Occipital lobe (tissue), 2 donors: ENCODE data around the gene RAI1. TPM values are rescaled to one million over a fixed set of nuclear protein-coding genes. Genes with fewer than 3 reads are reported as not detected.
A peak's percentile ranks its signal among the peaks of the same experiment; 100 is the strongest.
"Not testable (repeated sequence)": the region's sequence is repeated elsewhere in the genome, so short reads cannot be mapped to it uniquely, and the experiment has no call there.

Source experiments
- DNase-seq: peaks from one replicate; lab custom pipeline; 2025; lab: John Stamatoyannopoulos, UW
- total RNA-seq: library from RNA; depleted of rRNA; stranded (reverse); fragments of >200 nt; gene quantifications from one replicate; pipeline ENCODE4 v1.2.3, GENCODE V29; 2014

The RAI1 gene
- total RNA-seq, 1 donor from 2014 or later, result 14.3 TPM

GRCh38 chr17:17681744-17682292, 560 bp downstream of the RAI1 start:
- no peak for DNase-seq

- peak; percentile 54 for DNase-seq
Measured at GRCh38 chr17:17682293-17682736, 1.1 kb downstream of the RAI1 start.

- DNase-seq, result peak; percentile 61
Measured at GRCh38 chr17:17682737-17683680, 1.8 kb downstream of the RAI1 start.

GRCh38 chr17:17683710-17684365, 2.6 kb downstream of the RAI1 start:
- no peak for DNase-seq

GRCh38 chr17:17684906-17685774, 3.9 kb downstream of the RAI1 start:
- no peak for DNase-seq

GRCh38 chr17:17685775-17686291, 4.6 kb downstream of the RAI1 start:
- DNase-seq, result no peak

- no peak for DNase-seq
Measured at GRCh38 chr17:17689312-17689711, 8.1 kb downstream of the RAI1 start.

- not testable (repeated sequence) for DNase-seq
Measured at GRCh38 chr17:17690233-17690632, 9.0 kb downstream of the RAI1 start.

GRCh38 chr17:17691468-17692263, 10.4 kb downstream of the RAI1 start:
- no peak for DNase-seq

- DNase-seq, result no peak
Measured at GRCh38 chr17:17692353-17693252, 11.3 kb downstream of the RAI1 start.

- DNase-seq, result peak; percentile 46
Measured at GRCh38 chr17:17693253-17694168, 12.3 kb downstream of the RAI1 start.

- peak; percentile 53 for DNase-seq
Measured at GRCh38 chr17:17694169-17695081, 13.2 kb downstream of the RAI1 start.

- no peak for DNase-seq
Measured at GRCh38 chr17:17696085-17696484, 14.8 kb downstream of the RAI1 start.

- no peak for DNase-seq
Measured at GRCh38 chr17:17696882-17697633, 15.8 kb downstream of the RAI1 start.

- no peak for DNase-seq
Measured at GRCh38 chr17:17698371-17698770, 17.1 kb downstream of the RAI1 start.

GRCh38 chr17:17698869-17699351, 17.7 kb downstream of the RAI1 start:
- DNase-seq, result no peak
